Neural cell (in vitro differentiated cells): ENCODE data around the gene ADGRL3. TPM values are rescaled to one million over a fixed set of nuclear protein-coding genes. Genes with fewer than 3 reads are reported as not detected.

Source experiments
- H2AFZ ChIP-seq: fragments of 200-600, 300-800 bp; sonication (generic), shearing (Covaris generic); 2 replicates; pipeline ENCODE4 v1.6.0; 2014; ENCODE audit warnings: low read depth, mild to moderate bottlenecking, antibody characterized with exemption, low read length, moderate library complexity
- H3F3A ChIP-seq: fragments of 200-600 bp; shearing (Covaris generic); 2 replicates; pipeline ENCODE4 v1.6.1; 2016; ENCODE audit warnings: mild to moderate bottlenecking, moderate library complexity, mixed read lengths, antibody characterized with exemption, low read length; ENCODE audit not compliant: insufficient read depth, poor library complexity, severe bottlenecking
- H3K27ac ChIP-seq: fragments of 200-600, 300-800 bp; sonication (generic), shearing (Covaris generic); 2 replicates; pipeline ENCODE4 v1.5.1; 2014; ENCODE audit warnings: mild to moderate bottlenecking, low read length, moderate library complexity
- H3K27me3 ChIP-seq: fragments of 300-800, 200-600 bp; sonication (generic), shearing (Covaris generic); 2 replicates; pipeline ENCODE4 v1.6.0; 2014; ENCODE audit warnings: mild to moderate bottlenecking, low read depth, low read length, moderate library complexity; ENCODE audit not compliant: insufficient read depth
- H3K36me3 ChIP-seq: fragments of 300-800, 200-600 bp; sonication (generic), shearing (Covaris generic); 2 replicates; pipeline ENCODE4 v1.5.1; 2014; ENCODE audit warnings: mild to moderate bottlenecking, antibody characterized with exemption, low read length, moderate library complexity; ENCODE audit not compliant: insufficient read depth
- H3K4me2 ChIP-seq: fragments of 300-800, 200-600 bp; sonication (generic), shearing (Covaris generic); 2 replicates; pipeline ENCODE4 v1.6.0; 2014; ENCODE audit warnings: mild to moderate bottlenecking, low read length
- H3K4me3 ChIP-seq: fragments of 300-800, 200-600 bp; sonication (generic), shearing (Covaris generic); 2 replicates; pipeline ENCODE4 v1.5.1; 2014; ENCODE audit warnings: mild to moderate bottlenecking, low read length, moderate library complexity
- H3K79me2 ChIP-seq: fragments of 200-600 bp; shearing (Covaris generic); replicated peaks from 2 replicates; pipeline ENCODE4 v1.6.0; 2014; ENCODE audit warnings: mild to moderate bottlenecking, low read length, moderate library complexity; ENCODE audit not compliant: insufficient read depth
- H3K9ac ChIP-seq: fragments of 300-800, 200-600 bp; sonication (generic), shearing (Covaris generic); 2 replicates; pipeline ENCODE4 v1.6.1; 2016; ENCODE audit warnings: mild to moderate bottlenecking, low read length, mixed read lengths
- H3K9me2 ChIP-seq: fragments of 200-600 bp; shearing (Covaris generic); 2 replicates; pipeline ENCODE4 v1.6.1; 2016; ENCODE audit warnings: mild to moderate bottlenecking, low read length, mixed read lengths; ENCODE audit not compliant: insufficient read depth
- H3K9me3 ChIP-seq: fragments of 200-600, 300-800 bp; sonication (generic), shearing (Covaris generic); 2 replicates; pipeline ENCODE4 v1.6.1; 2016; ENCODE audit warnings: mild to moderate bottlenecking, mixed run types, low read length, moderate library complexity, mixed read lengths
- H4K20me1 ChIP-seq: fragments of 200-600 bp; shearing (Covaris generic); 2 replicates; pipeline ENCODE4 v1.6.1; 2016; ENCODE audit warnings: mild to moderate bottlenecking, mixed run types; ENCODE audit not compliant: insufficient read depth
- EP300 ChIP-seq: fragments of 450-650 bp; conservative IDR thresholded peaks from 2 replicates; pipeline ENCODE4 v1.6.1; 2014; ENCODE audit warnings: antibody characterized with exemption, mild to moderate bottlenecking, moderate library complexity; ENCODE audit not compliant: poor library complexity, severe bottlenecking
- EZH2 ChIP-seq: fragments of 200-600, 300-800 bp; shearing (Covaris generic), sonication (generic); IDR thresholded peaks from 2 replicates; pipeline ENCODE4 v1.6.1; 2014; ENCODE audit warnings: antibody characterized with exemption, low read length, borderline replicate concordance, mild to moderate bottlenecking; ENCODE audit not compliant: insufficient read depth, poor library complexity, severe bottlenecking
- MXI1 ChIP-seq: fragments of 450-650 bp; conservative IDR thresholded peaks from 2 replicates; pipeline ENCODE4 v1.6.1; 2014; ENCODE audit warnings: antibody characterized with exemption, mild to moderate bottlenecking; ENCODE audit not compliant: poor library complexity, severe bottlenecking
- POLR2AphosphoS5 ChIP-seq: IDR thresholded peaks from 2 replicates; pipeline ENCODE4 v1.6.1; 2012
- RAD21 ChIP-seq: fragments of 450-650 bp; conservative IDR thresholded peaks from 2 replicates; pipeline ENCODE4 v1.6.1; 2014; ENCODE audit warnings: antibody characterized with exemption, mild to moderate bottlenecking, moderate library complexity
- SMC3 ChIP-seq: fragments of 450-650 bp; conservative IDR thresholded peaks from 2 replicates; pipeline ENCODE4 v1.6.1; 2014; ENCODE audit warnings: antibody characterized with exemption, mild to moderate bottlenecking, moderate library complexity; ENCODE audit not compliant: poor library complexity
- TAF1 ChIP-seq: IDR thresholded peaks from 2 replicates; pipeline ENCODE4 v1.6.1; 2012; ENCODE audit warnings: low read depth
- polyA plus RNA-seq: library from polyadenylated mRNA; depleted of rRNA; stranded (reverse); fragments of >200 nt; gene quantifications from 2 replicates; pipeline ENCODE4 v1.2.3, GENCODE V29; 2014
- TF ChIP-seq, protein P1 (sequence below): IDR thresholded peaks from 2 replicates; pipeline ENCODE4 v1.6.1; 2012; ENCODE audit warnings: borderline replicate concordance
- TF ChIP-seq, protein P2 (sequence below): fragments of 450-650 bp; IDR thresholded peaks from 2 replicates; pipeline ENCODE4 v1.5.1; 2014; ENCODE audit warnings: antibody characterized with exemption, mild to moderate bottlenecking, moderate library complexity; ENCODE audit not compliant: poor library complexity, severe bottlenecking

Gene ADGRL3
- polyA plus RNA-seq, 1 donor from 2014 or later: 99.4 TPM

DNA sequence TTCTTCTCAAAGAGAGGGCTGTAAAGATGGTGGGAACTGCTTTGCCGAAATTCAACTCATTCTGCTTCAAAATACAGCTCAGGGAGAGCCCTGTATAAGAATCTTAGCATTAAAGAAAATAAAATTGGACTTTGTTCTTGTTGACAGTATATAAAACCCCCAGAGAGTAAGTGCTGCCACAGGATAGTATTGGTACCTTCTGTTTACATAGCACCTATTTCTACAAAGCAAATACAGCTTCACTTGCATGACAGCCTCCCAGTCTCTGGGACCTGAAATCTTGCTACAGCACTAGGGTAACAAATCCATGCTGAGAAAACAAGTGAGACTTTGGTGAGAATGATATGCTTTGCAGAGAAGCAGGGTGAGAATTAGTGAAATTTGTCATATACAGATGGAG is 428.6 kb downstream of the ADGRL3 start:
- no peaks in the 10 kb centered on the region for H3K9me2 ChIP-seq
- H3K27me3 ChIP-seq: no peaks in the 10 kb centered on the region
- no peak for TF ChIP-seq MXI1
- no peak for TF ChIP-seq POLR2AphosphoS5
- TF ChIP-seq, protein P1, sequence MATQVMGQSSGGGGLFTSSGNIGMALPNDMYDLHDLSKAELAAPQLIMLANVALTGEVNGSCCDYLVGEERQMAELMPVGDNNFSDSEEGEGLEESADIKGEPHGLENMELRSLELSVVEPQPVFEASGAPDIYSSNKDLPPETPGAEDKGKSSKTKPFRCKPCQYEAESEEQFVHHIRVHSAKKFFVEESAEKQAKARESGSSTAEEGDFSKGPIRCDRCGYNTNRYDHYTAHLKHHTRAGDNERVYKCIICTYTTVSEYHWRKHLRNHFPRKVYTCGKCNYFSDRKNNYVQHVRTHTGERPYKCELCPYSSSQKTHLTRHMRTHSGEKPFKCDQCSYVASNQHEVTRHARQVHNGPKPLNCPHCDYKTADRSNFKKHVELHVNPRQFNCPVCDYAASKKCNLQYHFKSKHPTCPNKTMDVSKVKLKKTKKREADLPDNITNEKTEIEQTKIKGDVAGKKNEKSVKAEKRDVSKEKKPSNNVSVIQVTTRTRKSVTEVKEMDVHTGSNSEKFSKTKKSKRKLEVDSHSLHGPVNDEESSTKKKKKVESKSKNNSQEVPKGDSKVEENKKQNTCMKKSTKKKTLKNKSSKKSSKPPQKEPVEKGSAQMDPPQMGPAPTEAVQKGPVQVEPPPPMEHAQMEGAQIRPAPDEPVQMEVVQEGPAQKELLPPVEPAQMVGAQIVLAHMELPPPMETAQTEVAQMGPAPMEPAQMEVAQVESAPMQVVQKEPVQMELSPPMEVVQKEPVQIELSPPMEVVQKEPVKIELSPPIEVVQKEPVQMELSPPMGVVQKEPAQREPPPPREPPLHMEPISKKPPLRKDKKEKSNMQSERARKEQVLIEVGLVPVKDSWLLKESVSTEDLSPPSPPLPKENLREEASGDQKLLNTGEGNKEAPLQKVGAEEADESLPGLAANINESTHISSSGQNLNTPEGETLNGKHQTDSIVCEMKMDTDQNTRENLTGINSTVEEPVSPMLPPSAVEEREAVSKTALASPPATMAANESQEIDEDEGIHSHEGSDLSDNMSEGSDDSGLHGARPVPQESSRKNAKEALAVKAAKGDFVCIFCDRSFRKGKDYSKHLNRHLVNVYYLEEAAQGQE: no peak
- TF ChIP-seq RAD21: no peak
- no peak for TF ChIP-seq SMC3
- TF ChIP-seq, protein P2, sequence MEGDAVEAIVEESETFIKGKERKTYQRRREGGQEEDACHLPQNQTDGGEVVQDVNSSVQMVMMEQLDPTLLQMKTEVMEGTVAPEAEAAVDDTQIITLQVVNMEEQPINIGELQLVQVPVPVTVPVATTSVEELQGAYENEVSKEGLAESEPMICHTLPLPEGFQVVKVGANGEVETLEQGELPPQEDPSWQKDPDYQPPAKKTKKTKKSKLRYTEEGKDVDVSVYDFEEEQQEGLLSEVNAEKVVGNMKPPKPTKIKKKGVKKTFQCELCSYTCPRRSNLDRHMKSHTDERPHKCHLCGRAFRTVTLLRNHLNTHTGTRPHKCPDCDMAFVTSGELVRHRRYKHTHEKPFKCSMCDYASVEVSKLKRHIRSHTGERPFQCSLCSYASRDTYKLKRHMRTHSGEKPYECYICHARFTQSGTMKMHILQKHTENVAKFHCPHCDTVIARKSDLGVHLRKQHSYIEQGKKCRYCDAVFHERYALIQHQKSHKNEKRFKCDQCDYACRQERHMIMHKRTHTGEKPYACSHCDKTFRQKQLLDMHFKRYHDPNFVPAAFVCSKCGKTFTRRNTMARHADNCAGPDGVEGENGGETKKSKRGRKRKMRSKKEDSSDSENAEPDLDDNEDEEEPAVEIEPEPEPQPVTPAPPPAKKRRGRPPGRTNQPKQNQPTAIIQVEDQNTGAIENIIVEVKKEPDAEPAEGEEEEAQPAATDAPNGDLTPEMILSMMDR: no peak
- TF ChIP-seq EP300: no peak
- no peak for TF ChIP-seq EZH2
- no peak for TF ChIP-seq TAF1
- no peaks in the 10 kb centered on the region for H3K36me3 ChIP-seq
- H3K4me3 ChIP-seq: no peak overlapping the region
- no peak overlapping the region for H3K27ac ChIP-seq
- no peaks in the 10 kb centered on the region for H4K20me1 ChIP-seq
- H3F3A ChIP-seq: no peaks in the 10 kb centered on the region
- no peak overlapping the region for H3K4me2 ChIP-seq
- H3K9me3 ChIP-seq: no peaks in the 10 kb centered on the region
- no peak overlapping the region for H2AFZ ChIP-seq
- H3K9ac ChIP-seq: no peak overlapping the region
- no peaks in the 10 kb centered on the region for H3K79me2 ChIP-seq

DNA sequence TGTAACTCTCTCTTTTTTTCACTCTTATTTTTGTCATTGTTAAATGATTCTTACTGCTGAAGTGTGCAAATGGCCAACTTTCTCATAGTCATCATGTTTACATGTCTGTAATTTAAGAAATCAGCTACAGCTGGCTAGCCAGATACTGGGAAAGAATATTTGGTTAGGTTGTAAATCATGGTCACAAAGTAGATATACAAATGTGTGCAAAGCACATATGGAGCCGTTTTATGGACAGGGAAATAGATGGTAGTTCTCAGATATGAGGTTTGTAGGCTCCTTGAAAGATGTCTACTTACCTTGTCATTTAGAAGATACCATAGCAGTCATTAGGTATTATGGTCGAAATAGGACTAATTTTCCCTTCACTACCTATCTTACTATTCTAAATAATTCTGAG is 430.4 kb downstream of the ADGRL3 start:
- Histone ChIP-seq H3K27me3 (no peaks in the 10 kb centered on the region), H3F3A (no peaks in the 10 kb centered on the region), H3K4me2 (no peak overlapping the region), H3K4me3 (no peak overlapping the region), H3K9ac (no peak overlapping the region), H3K27ac (no peak overlapping the region), H3K9me3 (no peaks in the 10 kb centered on the region), H3K79me2 (no peaks in the 10 kb centered on the region), H3K36me3 (no peaks in the 10 kb centered on the region), H3K9me2 (no peaks in the 10 kb centered on the region), H4K20me1 (no peaks in the 10 kb centered on the region), H2AFZ (no peak overlapping the region)
- TF ChIP-seq MXI1 (no peak), SMC3 (no peak), POLR2AphosphoS5 (no peak), EP300 (no peak), EZH2 (no peak), TAF1 (no peak), RAD21 (no peak)
- TF ChIP-seq, protein P1: no peak
- TF ChIP-seq, protein P2: no peak
